Measurements from ENCODE around the gene IFNE.

DNA sequence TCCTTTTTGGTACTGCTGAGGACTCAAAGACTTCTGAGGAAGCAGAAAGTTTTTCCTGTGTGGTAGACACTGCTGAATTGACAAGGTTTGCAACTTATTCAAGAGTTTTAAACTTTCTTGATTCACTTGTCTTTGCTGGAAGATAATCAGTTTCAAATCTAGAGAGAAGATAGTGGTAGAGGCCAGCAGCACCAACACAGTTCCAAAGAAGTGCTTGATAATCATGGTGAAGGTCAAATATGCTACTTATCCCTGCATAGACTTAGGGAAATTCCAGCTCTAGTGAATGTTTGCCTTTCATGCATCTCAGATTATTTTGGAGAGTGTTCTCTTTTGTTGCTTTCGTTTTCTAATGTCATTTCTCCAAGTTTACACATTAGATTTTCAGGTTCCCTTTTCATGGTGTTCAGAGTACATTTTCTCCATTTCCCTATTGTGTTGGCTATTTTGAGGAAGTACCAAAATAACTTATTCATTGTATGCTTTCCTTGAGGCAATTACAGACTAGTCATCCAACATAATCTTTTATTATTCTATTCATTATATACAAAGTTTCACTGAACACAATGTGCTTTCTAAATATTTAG, 550 bp downstream of the IFNE start:
- TF ChIP-seq GATA2 (IDR thresholded peaks at IDR 0.05; ENCODE audit: low read depth, low read length), result no peak
- TF ChIP-seq GATA3 (IDR thresholded peaks at IDR 0.05; ENCODE audit: low read depth, low read length), result no peak

Measured in SH-SY5Y (cell line).